ENCODE results near the gene LPIN3. TPM values are rescaled to one million over a fixed set of nuclear protein-coding genes. Genes with fewer than 3 reads are reported as not detected.

LPIN3 gene
- total RNA-seq, 1 experiment from 2014 or later: 18.5 TPM

GRCh38 chr20:41344477-41344876 lies 3.9 kb downstream of the LPIN3 start:
- no peak overlapping the region for H3K9ac ChIP-seq (ENCODE audit: low read length)
- no peaks in the 10 kb centered on the region for H3K9me3 ChIP-seq (ENCODE audit: control insufficient read depth in 1 of 2, insufficient read depth in 1 of 2, low read depth in 1 of 2, low read length in 2 of 2)
- DNase-seq (ENCODE audit: low read depth, low spot score): no peak
- H3K36me3 ChIP-seq (ENCODE audit: control insufficient read depth in 1 of 2, insufficient read depth in 2 of 2, low read length in 2 of 2): peaks cover 0 to 2% of the 10 kb centered on the region in 2 experiments; a peak in 1 of 4 replicates
- no peak overlapping the region for H3K4me3 ChIP-seq (replicated peaks in 1 of 2; ENCODE audit: low read depth in 1 of 2, low read length in 2 of 2)
- H4K20me1 ChIP-seq (ENCODE audit: insufficient read depth): no peaks in the 10 kb centered on the region
- H3K9me2 ChIP-seq (ENCODE audit: insufficient read depth): no peaks in the 10 kb centered on the region
- no TSS peak for BruUV-seq (replicated peaks)
- intact Hi-C loops (cut with micrococcal nuclease): no loop called here
- POLR2A ChIA-PET: no interaction called here
- peaks cover 5 to 18% of the 10 kb centered on the region in 2 experiments; a peak in 3 of 4 replicates for H3K4me1 ChIP-seq (ENCODE audit: control insufficient read depth in 1 of 2, insufficient read depth in 2 of 2, low read length in 2 of 2)
- H3K79me2 ChIP-seq (ENCODE audit: insufficient read depth, low read length): no peaks in the 10 kb centered on the region; the same call in 1 of the 2 replicates
- no peak for TF ChIP-seq CBX3 (IDR thresholded peaks at IDR 0.05; ENCODE audit: low read depth)
- no peak for TF ChIP-seq ZFX (IDR thresholded peaks at IDR 0.05)
- TF ChIP-seq, protein P1, sequence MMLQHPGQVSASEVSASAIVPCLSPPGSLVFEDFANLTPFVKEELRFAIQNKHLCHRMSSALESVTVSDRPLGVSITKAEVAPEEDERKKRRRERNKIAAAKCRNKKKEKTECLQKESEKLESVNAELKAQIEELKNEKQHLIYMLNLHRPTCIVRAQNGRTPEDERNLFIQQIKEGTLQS (IDR thresholded peaks at IDR 0.05): no peak
- TF ChIP-seq SP1 (IDR thresholded peaks at IDR 0.05; ENCODE audit: low read depth): no peak
- no peak for TF ChIP-seq RAD21 (IDR thresholded peaks at IDR 0.05; ENCODE audit: low read depth)
- no peak for TF ChIP-seq FOSL1 (IDR thresholded peaks at IDR 0.05; ENCODE audit: low read depth)
- TF ChIP-seq MAX (IDR thresholded peaks at IDR 0.05): no peak
- no peak for TF ChIP-seq YY1 (IDR thresholded peaks at IDR 0.05; ENCODE audit: extremely low read depth, insufficient replicate concordance, low read depth, low read length)
- no peak for TF ChIP-seq CEBPB (IDR thresholded peaks at IDR 0.05; ENCODE audit: low read depth)
- no peak for TF ChIP-seq EZH2 (IDR thresholded peaks at IDR 0.05)
- TF ChIP-seq SIN3A (IDR thresholded peaks at IDR 0.05; ENCODE audit: low read depth): no peak
- TF ChIP-seq, protein P2, sequence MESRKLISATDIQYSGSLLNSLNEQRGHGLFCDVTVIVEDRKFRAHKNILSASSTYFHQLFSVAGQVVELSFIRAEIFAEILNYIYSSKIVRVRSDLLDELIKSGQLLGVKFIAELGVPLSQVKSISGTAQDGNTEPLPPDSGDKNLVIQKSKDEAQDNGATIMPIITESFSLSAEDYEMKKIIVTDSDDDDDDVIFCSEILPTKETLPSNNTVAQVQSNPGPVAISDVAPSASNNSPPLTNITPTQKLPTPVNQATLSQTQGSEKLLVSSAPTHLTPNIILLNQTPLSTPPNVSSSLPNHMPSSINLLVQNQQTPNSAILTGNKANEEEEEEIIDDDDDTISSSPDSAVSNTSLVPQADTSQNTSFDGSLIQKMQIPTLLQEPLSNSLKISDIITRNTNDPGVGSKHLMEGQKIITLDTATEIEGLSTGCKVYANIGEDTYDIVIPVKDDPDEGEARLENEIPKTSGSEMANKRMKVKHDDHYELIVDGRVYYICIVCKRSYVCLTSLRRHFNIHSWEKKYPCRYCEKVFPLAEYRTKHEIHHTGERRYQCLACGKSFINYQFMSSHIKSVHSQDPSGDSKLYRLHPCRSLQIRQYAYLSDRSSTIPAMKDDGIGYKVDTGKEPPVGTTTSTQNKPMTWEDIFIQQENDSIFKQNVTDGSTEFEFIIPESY (IDR thresholded peaks at IDR 0.05; ENCODE audit: extremely low read depth, insufficient replicate concordance, low read length): no peak
- no peak for TF ChIP-seq ELF1 (IDR thresholded peaks at IDR 0.05; ENCODE audit: borderline replicate concordance, low read depth)
- TF ChIP-seq EGR1 (IDR thresholded peaks at IDR 0.05; ENCODE audit: low read depth): no peak
- TF ChIP-seq TCF7L2 (IDR thresholded peaks at IDR 0.05; ENCODE audit: borderline replicate concordance, extremely low read depth, insufficient read depth, insufficient read length): no peak
- no peak for TF ChIP-seq EZH2phosphoT487 (IDR thresholded peaks at IDR 0.05; ENCODE audit: borderline replicate concordance)
- no peak for TF ChIP-seq SRF (IDR thresholded peaks at IDR 0.05; ENCODE audit: low read depth)
- TF ChIP-seq CTCF (IDR thresholded peaks at IDR 0.05 in 2 of 3, conservative IDR thresholded peaks at IDR 0.05 in 1 of 3; ENCODE audit: borderline replicate concordance in 1 of 3, insufficient read depth in 1 of 3, low read depth in 2 of 3, low read length in 2 of 3): no peak
- H3K4me2 ChIP-seq (ENCODE audit: low read length): no peak overlapping the region
- RAD21 ChIA-PET (ENCODE audit: low non-redundant PET in 1 of 2, low total read pairs in 2 of 2, uncharacterized antibody in 2 of 2, unreplicated experiment in 2 of 2): interaction anchor here in 1 of 2 experiments (0.6 kb wide), 1 partner anchor 377 kb away, joined by 4 read pairs; no protein-coding TSS in a partner anchor
- CTCF ChIA-PET: interaction anchor here (1.2 kb wide), 1 partner anchor 172 kb away, joined by 4 read pairs; no protein-coding TSS in a partner anchor
- ATAC-seq: no peak
- H3K27ac ChIP-seq (ENCODE audit: low read depth, low read length): no peak overlapping the region
- H2AFZ ChIP-seq (ENCODE audit: low read depth, low read length, poor library complexity, severe bottlenecking): no peak overlapping the region
- no peaks in the 10 kb centered on the region for H3K27me3 ChIP-seq (ENCODE audit: insufficient read depth, low read length)
